ENCODE results near the gene ZNF697.

Gene ZNF697

DNA sequence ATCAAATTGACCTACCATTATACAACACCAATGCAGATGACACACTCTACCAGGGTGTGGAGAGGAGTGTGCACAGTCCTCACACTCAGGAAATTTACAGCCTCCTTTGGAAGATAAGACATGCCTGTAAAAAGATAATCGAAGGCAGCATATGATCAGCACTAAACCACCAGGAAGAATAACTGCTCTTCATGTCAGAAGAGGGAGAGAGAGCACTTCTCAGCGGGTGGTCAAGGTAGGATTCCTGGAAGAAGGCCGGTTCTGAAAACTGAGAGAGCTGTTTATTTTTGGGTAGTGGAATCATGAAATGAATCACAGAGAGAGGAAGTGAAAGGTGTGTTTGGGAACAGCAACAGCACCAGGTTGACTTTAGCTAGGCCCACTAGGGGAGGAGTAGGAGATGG, 14.0 kb upstream of the ZNF697 start:
- DNase-seq (ENCODE audit: low spot score): no peak

DNA sequence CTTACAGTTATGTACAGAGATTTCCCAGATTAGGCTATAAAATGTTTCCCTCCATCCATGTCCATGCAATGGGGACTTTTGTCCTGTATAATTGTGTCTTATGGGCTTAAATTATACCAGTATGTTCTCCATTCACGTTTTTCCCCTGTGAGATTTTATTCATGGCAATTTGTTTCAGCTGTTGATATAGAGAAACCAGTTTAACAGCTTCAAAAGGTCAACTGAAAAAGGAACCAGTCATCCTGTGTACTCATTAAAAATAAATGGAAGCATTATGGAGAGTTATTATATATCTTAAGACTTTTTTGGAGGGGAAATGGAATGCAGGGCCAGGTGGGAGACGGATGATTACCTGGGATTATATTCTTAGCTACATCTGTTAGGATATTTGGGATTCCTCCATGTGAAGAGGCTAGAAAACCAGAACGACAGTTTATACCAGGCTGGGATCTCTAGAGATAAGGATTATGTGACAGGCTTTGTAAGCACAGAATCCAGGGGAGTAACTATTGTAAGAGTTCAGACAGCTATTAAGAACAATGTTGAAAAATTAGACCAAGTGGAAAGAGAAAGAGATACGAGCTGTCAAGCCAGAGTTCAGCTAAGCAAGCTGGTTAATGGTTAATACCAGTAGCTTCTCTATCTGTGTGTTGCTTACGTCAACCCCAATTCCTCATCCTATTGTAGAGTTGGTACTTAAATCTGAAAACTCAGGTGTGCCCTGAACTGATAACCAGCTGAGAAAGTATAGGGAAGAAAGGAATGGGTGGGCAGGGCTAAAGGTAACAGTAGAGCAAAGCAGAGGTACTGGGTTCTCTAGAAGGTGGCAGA, 12.4 kb upstream of the ZNF697 start:
- DNase-seq (ENCODE audit: low spot score): no peak

DNA sequence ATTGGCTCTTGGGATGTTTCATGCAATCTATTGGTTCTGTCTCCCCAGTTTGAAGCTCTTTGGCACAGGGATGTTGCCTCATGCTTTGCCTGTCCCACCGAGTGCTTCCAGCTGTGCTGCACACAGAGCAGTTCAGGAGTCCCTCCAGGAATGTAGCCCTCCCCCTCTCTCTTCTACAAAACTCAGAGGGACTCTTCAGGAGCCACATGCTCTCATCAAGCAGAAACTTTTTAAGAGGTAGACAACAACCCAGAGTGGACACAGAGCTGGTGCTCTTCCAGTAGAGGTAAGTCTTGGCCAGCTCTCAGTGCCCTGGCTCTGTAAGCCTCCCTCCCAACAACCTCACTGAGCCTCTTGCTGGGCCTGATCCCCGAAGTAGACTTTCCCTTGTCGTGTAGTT, 11.6 kb upstream of the ZNF697 start:
- no peak for DNase-seq (ENCODE audit: low spot score)

DNA sequence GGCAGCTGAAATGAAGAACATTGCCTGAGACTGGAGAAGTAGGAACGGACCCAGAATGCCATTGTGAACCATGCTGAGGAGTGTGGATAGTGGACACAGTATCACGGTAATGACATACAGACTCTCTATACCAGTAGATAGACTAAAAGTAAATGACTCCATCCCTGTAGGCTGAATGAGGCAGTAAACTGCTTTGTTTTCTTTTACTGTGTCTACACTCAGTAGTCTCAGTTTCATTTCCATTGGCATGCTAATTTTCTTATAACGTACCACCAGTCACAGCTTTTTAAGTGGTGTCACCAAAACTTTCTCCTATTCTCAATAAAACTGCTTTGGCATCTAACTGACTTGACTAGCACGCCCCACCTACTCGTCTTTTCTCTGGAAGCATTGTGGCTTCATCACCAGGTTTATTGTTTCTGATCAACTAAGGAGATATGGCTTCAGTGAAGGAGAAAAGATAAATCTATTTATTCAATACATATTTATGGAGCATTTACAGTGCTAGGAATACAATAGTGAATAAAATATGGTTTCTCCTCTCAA, 8.4 kb upstream of the ZNF697 start:
- no peak for DNase-seq (ENCODE audit: low spot score)

DNA sequence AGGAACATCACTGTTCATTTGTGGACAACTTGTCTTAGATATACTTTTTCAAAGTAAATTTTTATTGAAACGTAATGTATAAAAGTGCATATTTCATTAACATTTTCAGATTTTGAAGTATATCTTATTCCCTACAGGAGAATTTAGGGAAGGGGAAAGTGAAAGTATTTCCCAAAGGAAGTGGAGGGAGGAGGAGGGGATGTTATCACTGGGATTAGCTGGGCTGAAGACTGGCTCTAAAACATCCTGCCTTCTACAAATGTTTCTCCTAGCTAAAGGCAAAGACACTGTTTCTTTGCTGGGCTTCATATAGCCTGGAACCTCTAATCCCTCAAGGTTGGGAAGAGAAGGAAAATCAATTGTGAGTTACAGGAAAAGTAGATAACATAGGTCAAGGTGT, 7.1 kb upstream of the ZNF697 start:
- no peak for DNase-seq (ENCODE audit: low spot score)

DNA sequence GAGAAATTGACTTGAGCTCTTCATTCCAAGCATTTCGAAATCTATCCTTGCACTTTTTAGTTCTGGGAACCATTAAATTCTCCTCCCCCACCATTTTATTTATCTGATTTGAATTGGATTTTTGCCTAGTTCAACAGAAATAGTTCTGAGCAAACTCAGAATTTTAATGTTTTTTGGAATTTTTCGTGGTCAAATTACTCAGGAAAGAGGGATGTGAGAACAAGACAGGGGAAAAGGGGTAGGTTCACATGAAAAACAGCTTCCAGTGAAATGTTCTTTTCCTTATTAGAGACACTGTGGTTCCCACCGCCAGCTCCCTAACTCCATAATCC, 5.7 kb upstream of the ZNF697 start:
- DNase-seq (ENCODE audit: low spot score): no peak

DNA sequence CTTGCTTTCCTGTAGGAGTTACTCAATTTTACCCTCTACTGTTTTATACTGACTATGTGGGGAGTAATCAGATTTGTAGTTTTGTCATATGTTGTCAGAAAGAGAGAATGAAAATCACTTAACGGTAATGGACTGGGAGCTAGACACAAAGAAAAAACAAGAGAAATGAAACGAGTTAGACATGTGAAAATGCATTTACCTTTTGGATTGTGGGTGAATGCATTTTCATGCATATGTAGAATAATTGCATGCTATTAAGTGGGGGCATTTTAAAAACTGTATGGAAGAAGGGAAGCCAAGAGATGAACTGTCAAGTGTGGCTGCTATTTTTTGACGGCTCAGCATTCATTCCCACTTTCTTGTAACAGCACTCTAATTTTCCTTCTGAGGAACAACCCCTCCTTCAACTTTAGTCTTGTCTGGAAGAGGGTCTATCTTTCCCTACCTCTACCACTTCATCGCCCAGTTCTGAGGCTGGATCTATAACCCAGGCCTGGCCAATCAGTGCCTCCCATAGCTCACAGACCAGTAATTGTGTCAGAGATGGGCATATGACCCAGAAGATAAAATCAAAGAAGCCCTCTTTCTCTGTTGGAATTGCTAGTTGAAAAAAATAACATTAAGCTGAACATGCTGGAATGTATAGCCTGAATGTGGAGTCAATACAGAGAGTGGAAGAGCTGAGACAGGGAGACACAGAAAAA, 5.2 kb upstream of the ZNF697 start:
- DNase-seq (ENCODE audit: low spot score): no peak

DNA sequence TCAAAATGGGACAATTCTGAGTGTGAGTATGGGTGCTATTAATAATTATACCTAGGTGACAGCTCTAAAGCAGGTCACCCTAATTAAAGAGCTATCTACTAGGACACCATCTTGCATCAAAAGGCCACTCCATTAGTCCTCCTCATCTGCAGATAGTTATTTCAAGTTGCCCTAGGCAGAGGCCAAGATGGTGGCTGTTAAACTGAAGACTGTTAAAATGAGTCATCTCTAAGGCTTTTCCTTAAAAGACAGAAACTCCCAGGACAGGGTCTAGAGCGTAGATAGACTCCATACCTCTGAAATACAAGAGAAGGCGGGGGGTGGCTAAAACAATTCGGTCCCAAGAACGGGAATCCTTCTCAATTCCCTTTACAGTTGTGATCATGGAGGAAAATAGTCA, 4.5 kb upstream of the ZNF697 start:
- DNase-seq (ENCODE audit: low spot score): no peak

DNA sequence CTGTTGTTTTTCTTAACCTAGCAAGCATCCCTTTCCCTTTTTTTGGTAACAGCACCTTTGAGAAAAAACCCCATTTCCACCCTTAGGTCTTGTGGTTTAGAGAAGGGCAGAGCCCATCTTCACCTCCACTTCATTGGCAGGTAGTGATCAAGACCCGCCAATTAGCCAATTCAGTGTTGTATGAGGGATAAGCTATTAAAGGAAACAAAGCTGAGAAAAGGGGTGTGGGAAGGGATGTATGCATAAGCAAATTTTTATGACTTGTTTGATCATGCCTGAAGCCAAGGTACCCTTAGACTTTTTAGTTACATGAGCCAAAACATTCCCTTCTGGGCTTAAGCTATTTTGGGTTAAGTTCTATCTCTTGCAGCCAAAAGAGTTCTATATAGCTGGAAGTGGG, 3.6 kb upstream of the ZNF697 start:
- DNase-seq (ENCODE audit: low spot score): no peak

DNA sequence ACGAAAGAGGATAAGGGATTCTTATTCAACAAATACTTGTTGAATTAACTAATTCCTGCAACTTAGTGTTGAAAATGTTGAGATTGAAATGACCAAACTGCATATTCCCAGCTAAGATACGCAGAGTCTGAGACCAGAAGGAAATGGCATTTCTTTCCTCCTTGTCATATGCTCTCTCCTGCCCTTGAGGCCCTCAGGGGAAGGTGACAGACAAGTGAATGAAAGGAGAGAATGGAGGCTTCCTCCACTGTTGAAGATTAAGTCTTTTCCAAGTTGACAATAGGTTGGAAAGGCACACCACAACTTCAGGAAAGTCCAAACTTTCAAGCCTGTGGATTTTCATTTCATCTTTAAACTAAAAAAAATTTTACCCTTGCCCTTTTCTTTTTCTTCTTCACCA, 3.1 kb upstream of the ZNF697 start:
- no peak for DNase-seq (ENCODE audit: low spot score)

DNA sequence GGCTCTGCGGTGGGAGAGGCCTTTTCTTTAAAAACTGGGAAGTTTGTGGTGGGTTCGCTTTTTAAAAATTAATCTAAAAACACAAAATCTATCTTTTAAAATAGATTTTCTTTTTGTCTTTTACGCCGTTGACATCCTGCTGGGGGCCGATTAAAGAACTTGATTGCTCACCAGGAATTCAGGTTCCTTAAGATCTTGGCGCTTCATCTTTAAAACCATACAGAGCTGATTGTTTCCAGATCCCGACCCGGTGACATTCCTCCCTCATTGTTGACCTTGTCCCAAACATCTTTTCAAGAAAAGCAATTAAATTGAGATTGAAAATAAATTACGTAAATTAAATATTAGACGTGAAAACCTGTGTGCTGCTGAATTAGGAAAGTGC, 546 bp upstream of the ZNF697 start:
- no peak for DNase-seq (ENCODE audit: low spot score)

DNA sequence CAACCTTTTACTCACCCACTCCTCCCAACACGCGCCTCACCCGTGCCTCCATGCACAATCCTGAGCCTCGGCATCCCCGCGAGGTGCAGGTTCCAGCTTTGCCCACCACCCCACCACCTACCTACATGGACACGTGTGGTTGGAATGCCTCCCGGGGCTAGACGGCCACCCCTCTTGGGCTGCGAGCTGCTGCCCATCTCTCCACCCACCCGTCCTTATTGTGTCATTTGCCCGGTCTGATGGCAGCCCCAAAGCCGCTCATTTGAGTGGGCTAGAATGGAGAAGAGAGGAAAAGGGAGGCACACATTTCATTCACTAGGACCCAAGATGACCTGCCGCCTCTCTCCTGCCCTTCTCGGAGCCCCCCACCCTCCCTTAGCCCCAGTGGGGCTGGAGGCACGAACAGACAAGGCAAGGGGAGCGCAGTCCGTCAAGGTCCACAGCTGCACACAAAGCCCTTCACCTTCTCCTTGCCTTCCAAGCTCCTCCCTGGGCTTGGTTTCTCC, 785 bp downstream of the ZNF697 start:
- no peak for DNase-seq (ENCODE audit: low spot score)

DNA sequence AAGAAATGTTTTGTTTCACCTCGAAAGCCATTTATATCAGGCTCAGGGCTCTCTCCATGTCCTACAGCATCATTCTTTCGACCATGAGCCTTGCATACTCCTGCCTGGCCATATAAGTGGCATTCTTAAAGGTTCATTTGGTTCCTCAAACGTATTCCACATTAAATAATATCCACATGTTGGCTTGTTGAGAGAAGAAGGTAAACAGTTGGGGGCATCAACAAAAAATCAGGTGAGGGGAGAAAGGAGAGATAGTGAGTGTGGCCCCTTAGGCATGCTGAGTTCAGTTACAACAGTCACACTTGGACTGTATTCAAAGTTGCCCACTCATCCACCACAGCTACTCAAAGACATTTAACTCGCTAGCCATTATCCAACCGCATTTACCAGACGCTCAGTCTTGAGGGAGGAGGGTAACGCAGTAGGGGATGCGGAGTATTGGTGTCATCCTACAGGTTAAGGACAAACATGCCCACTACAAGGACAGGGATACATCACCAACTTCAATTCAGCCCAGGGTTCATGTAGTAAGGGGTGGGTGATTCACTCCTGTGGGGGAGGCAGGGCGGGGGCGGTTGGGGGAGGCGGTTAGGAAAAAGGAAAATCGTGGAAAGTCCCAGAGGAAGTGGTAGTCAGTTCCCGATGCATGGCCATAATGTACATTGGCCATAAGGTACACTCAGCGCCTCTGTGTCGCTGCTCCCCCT, 1.4 kb downstream of the ZNF697 start:
- no peak for DNase-seq (ENCODE audit: low spot score)

DNA sequence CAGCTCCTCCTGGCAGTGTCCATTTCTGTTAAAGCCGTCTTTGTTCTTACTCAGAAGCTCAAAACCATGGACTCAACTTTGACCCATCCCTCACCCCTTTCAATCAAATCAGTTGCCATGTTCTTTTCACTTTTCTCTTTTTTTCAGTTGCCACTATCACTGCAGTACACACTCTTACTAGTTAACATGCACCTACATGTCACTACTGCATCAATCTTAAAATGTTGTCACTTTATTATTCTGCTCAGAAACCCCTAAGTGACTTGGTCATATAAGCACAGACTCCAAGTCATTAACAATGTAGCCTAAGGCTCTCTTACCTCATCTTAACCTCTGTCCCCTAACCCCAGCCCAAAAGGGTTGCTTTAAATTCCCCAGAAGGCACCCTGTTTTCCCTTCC, 9.0 kb downstream of the ZNF697 start:
- no peak for DNase-seq (ENCODE audit: low spot score)

DNA sequence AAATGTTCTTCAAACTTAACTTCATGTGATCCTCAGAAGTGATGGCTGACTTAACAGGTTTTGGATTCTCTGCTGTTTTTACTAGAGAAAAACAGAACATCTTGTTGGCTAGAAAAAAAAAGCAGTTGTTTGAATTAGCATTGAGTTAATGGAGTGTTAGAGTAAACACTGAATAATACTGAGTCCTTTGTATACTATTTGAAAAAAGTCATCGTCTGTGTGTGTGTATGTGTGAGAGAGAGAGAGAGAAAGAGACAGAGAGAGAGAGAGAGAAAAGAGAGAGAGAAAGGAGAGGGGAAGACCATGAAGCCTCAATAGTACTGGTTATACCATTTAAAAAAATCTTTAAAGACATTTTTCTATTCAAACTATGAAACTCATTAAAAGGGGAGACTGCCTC, 10.4 kb downstream of the ZNF697 start:
- DNase-seq (ENCODE audit: low spot score): no peak

DNA sequence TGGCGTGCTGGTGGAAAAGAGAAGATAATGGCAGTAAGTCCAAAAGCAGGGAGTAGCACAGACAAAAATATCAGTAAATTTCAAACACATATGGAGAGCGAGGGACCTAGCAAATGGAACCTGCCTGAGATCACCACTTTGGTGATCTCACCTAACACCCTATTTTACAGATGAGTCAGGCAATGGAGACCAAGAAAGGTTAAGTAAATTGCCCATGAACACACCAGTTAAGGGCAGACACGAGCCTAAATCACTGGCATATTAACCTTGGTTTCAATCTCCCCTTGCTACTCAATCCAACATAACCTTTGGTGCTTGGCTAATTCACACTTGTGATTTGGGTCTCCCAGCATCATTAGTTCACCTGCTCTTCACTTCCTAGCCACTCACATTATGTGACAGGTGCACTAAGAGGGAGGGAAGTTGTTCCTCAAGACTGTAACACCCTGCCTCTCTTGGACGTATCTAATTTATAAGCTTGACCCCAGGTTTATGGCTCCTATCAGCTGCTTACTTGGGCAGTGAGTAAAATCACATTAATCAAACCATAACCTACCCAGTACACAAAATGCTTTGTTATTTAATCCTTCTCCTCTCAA, 11.5 kb downstream of the ZNF697 start:
- no peak for DNase-seq (ENCODE audit: low spot score)

DNA sequence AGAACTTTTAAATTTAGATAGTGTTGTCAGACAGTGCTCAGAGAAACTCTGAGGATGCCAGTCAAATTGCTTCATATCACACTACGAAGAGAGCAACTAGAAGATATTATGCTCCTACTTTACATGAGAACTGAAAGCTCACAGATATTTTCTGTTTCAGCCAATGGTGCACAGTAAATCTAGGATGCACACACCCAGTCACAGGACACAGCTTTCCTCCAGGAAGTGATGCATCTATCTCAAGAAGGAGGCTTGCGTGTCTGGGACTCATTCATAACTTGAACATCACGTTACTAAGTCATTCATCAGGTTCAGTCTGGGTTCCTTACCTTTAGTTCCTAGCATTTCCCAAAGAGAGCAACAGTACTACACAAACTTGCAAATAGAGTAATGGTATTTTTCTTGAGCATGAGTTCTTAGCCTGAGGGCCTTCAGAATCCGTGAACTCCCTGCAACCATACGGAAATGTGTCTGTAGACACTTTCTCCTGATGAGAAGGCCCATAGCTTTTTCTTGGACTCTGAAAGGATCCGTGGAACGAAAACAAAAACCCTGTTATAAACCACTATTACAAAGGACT, 12.2 kb downstream of the ZNF697 start:
- no peak for DNase-seq (ENCODE audit: low spot score)

DNA sequence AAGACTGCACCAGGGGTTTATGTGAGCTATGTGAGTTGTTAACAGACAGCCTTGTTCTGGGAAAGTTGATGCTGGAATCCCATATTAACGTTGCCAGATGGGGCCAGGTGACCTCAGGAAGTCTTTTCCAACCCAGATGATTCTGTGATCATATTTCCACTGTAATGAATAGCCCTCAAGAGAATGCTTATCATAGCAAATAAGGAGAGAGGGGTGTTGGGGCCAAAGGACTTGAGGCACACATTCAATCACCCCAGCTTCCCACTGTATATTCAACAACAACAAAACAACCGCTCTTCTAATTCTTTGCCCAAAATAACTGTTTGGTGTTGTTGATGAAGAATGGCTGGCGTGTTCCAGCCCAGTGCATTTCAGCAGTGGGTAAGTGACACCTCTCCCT, 14.1 kb downstream of the ZNF697 start:
- no peak for DNase-seq (ENCODE audit: low spot score)

DNA sequence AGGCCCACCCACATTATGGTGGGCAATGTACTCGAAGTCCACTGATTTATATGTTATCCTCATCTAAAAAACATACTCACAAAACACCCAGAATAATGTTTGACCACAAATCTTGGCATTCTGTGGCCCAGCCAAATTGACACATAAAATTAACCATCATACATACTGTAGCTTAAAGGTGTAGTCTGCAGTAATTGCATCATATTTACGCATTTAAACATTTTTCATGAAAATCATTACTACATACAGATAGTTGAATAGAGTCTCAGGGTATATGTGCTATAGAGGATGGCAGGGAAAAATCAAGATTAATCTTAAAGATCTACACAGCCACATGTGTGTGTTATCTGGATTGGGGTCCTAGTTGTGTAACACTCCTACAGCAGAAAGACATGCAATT, 14.5 kb downstream of the ZNF697 start:
- DNase-seq (ENCODE audit: low spot score): no peak

DNA sequence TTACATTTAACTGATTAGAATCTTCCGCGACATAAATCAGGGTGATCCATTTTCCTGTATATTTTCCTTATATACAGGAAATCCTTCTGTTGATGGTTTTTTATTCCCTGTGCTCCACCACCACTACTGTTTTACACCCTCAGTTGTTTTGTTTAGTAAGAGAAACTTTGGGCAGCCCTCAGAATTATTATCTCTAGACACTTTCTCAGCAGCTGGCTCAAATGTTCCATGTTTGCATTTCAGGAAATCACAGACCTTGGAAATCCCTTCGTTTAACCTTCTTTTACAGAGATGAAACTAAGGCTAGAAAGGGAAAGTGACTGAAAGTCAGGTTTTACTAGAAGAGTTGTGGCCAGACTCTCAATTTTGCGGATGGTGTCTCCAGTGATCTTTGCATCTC, 15.2 kb downstream of the ZNF697 start:
- no peak for DNase-seq (ENCODE audit: low spot score)

DNA sequence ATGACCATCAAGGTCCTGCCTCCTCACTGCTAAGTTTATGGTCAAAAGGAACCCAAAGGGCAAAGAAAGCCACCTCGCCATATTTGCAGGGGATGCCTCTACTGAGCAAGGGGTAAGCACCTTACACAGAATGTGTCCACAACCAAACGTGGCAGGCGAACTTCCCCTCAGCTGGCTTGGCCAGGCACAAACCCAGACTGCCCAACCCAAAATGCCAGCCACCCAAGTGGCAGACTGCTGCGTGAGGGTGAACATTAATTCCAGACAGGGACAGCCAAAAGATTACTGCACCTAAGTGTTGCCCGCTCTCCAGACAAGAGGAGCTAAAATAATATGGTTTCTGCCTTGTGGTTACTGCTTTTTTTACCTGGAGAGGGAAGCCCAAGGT, 16.0 kb downstream of the ZNF697 start:
- no peak for DNase-seq (ENCODE audit: low spot score)

DNA sequence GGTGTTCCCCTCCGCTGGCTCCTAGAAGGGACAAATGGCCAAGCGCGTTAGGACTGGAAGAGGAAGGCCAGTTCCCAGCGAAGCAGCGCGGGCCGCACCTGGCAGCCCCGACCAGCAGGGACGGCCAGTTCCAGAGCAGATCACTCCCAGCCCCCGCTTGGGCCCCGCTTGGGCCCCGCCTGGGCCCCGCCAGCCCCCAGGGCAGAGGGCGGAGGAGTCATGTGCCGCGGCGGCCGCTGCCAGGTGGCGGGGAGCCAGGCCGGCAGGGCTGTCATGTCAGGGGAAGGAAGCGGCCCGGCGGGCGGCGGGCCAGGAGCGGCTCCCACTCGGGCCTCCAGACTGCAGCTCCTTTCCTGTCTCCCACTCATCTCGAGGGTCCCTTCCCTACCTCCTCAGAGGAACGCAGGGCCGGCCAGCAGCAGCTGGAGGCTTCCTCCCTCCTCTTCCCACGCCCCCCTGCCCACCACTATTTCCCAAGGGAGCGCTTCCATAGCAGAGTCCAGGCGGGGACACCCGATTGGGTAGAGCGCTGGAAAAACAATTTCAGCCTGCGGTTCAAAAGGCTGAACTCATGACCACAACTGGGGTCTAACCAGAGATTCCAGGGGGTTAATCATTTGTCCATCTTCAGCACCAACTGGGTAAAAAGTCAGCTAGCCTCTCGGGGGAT, 16.5 kb downstream of the ZNF697 start:
- peak; percentile 26 for DNase-seq (ENCODE audit: low spot score)

All from hematopoietic multipotent progenitor cell treated with erythropoietin and hydrocortisone succinate and interleukin-3 and kit ligand, for 17 days (in vitro differentiated cells).